ENCODE measurements around the gene ITGA1. TPM values are rescaled to one million over a fixed set of nuclear protein-coding genes. Genes with fewer than 3 reads are reported as not detected.
"Not testable (repeated sequence)": the region's sequence is repeated elsewhere in the genome, so short reads cannot be mapped to it uniquely, and the experiment has no call there.

Gene ITGA1
- total RNA-seq, 3 donors from 2014 or later = 2.1 to 6.3 (median 4.7) TPM

- ATAC-seq (no peak), DNase-seq (no peak)
- H3K27me3 Mint-ChIP-seq (ENCODE audit: low read depth) = no peaks in the 10 kb centered on the region
- no peaks in the 10 kb centered on the region for H3K9me3 Mint-ChIP-seq
- no peaks in the 10 kb centered on the region for H3K4me1 Mint-ChIP-seq (ENCODE audit: low read depth)
- no peaks in the 10 kb centered on the region for H3K36me3 Mint-ChIP-seq (ENCODE audit: insufficient read depth)
- H3K4me3 Mint-ChIP-seq = no peak overlapping the region
These were observed 76.7 kb downstream of the ITGA1 start for GRCh38 chr5:52864371-52864770.

- Mint-ChIP-seq H3K4me3 (no peak overlapping the region), H3K4me1 (ENCODE audit: low read depth) (no peaks in the 10 kb centered on the region), H3K9me3 (no peaks in the 10 kb centered on the region)
These were observed 77.2 kb downstream of the ITGA1 start for GRCh38 chr5:52864884-52865283.

GRCh38 chr5:52865991-52866390, 78.3 kb downstream of the ITGA1 start:
- not testable (repeated sequence) for ATAC-seq; H3K36me3 Mint-ChIP-seq (ENCODE audit: insufficient read depth); H3K27me3 Mint-ChIP-seq (ENCODE audit: low read depth); H3K4me1 Mint-ChIP-seq (ENCODE audit: low read depth); H3K4me3 Mint-ChIP-seq; DNase-seq; H3K9me3 Mint-ChIP-seq

More at GRCh38 chr5:52864884-52865283, 77.2 kb downstream of the ITGA1 start:
- no peaks in the 10 kb centered on the region for H3K27me3 Mint-ChIP-seq (ENCODE audit: low read depth)
- no peak for ATAC-seq
- DNase-seq = no peak
- H3K36me3 Mint-ChIP-seq (ENCODE audit: insufficient read depth) = no peaks in the 10 kb centered on the region

- DNase-seq = no peak
- no peak for ATAC-seq
- Mint-ChIP-seq H3K4me1 (ENCODE audit: low read depth) (no peaks in the 10 kb centered on the region), H3K36me3 (ENCODE audit: insufficient read depth) (no peaks in the 10 kb centered on the region), H3K27me3 (ENCODE audit: low read depth) (no peaks in the 10 kb centered on the region), H3K9me3 (no peaks in the 10 kb centered on the region), H3K4me3 (no peak overlapping the region)
These were observed 80.1 kb downstream of the ITGA1 start for GRCh38 chr5:52867809-52868208.

- Mint-ChIP-seq H3K36me3 (ENCODE audit: insufficient read depth) (no peaks in the 10 kb centered on the region), H3K27me3 (ENCODE audit: low read depth) (no peaks in the 10 kb centered on the region), H3K4me3 (no peak overlapping the region), H3K4me1 (ENCODE audit: low read depth) (no peaks in the 10 kb centered on the region), H3K9me3 (no peaks in the 10 kb centered on the region)
- DNase-seq (no peak), ATAC-seq (no peak)
These were observed 80.7 kb downstream of the ITGA1 start for GRCh38 chr5:52868417-52868816.

GRCh38 chr5:52869391-52869790, 81.7 kb downstream of the ITGA1 start:
- H3K4me3 Mint-ChIP-seq = no peak overlapping the region
- no peaks in the 10 kb centered on the region for H3K4me1 Mint-ChIP-seq (ENCODE audit: low read depth)
- DNase-seq = no peak
- H3K27me3 Mint-ChIP-seq (ENCODE audit: low read depth) = no peaks in the 10 kb centered on the region
- ATAC-seq = no peak
- H3K36me3 Mint-ChIP-seq (ENCODE audit: insufficient read depth) = no peaks in the 10 kb centered on the region
- H3K9me3 Mint-ChIP-seq = no peaks in the 10 kb centered on the region

GRCh38 chr5:52870448-52870847, 82.7 kb downstream of the ITGA1 start:
- no peak for DNase-seq
- H3K36me3 Mint-ChIP-seq (ENCODE audit: insufficient read depth) = peaks cover 1% of the 10 kb centered on the region

GRCh38 chr5:52875827-52876226, 88.1 kb downstream of the ITGA1 start:
- H3K9me3 Mint-ChIP-seq = no peaks in the 10 kb centered on the region
- H3K36me3 Mint-ChIP-seq (ENCODE audit: insufficient read depth) = peaks cover 8% of the 10 kb centered on the region
- peaks cover 3% of the 10 kb centered on the region for H3K27me3 Mint-ChIP-seq (ENCODE audit: low read depth)
- DNase-seq (no peak), ATAC-seq (no peak)
- H3K4me1 Mint-ChIP-seq (ENCODE audit: low read depth) = no peaks in the 10 kb centered on the region
- H3K4me3 Mint-ChIP-seq = no peak overlapping the region

More at GRCh38 chr5:52870448-52870847, 82.7 kb downstream of the ITGA1 start:
- Mint-ChIP-seq H3K4me1 (ENCODE audit: low read depth) (no peaks in the 10 kb centered on the region), H3K4me3 (no peak overlapping the region), H3K9me3 (no peaks in the 10 kb centered on the region), H3K27me3 (ENCODE audit: low read depth) (no peaks in the 10 kb centered on the region)
- no peak for ATAC-seq

GRCh38 chr5:52876456-52876855, 88.7 kb downstream of the ITGA1 start:
- H3K4me3 Mint-ChIP-seq = no peak overlapping the region

GRCh38 chr5:52878656-52879055, 90.9 kb downstream of the ITGA1 start:
- Mint-ChIP-seq H3K4me3 (no peak overlapping the region), H3K36me3 (ENCODE audit: insufficient read depth) (peaks cover 8% of the 10 kb centered on the region), H3K9me3 (no peaks in the 10 kb centered on the region), H3K27me3 (ENCODE audit: low read depth) (peaks cover 3% of the 10 kb centered on the region), H3K4me1 (ENCODE audit: low read depth) (no peaks in the 10 kb centered on the region)
- DNase-seq = no peak
- no peak for ATAC-seq

More at GRCh38 chr5:52876456-52876855, 88.7 kb downstream of the ITGA1 start:
- DNase-seq (no peak), ATAC-seq (no peak)
- Mint-ChIP-seq H3K9me3 (no peaks in the 10 kb centered on the region), H3K36me3 (ENCODE audit: insufficient read depth) (peaks cover 8% of the 10 kb centered on the region), H3K27me3 (ENCODE audit: low read depth) (peaks cover 3% of the 10 kb centered on the region), H3K4me1 (ENCODE audit: low read depth) (no peaks in the 10 kb centered on the region)

GRCh38 chr5:52880541-52880940, 92.8 kb downstream of the ITGA1 start:
- no peaks in the 10 kb centered on the region for H3K9me3 Mint-ChIP-seq
- ATAC-seq (no peak), DNase-seq (no peak)
- H3K36me3 Mint-ChIP-seq (ENCODE audit: insufficient read depth) = peaks cover 7% of the 10 kb centered on the region
- H3K27me3 Mint-ChIP-seq (ENCODE audit: low read depth) = peaks cover 3% of the 10 kb centered on the region
- no peaks in the 10 kb centered on the region for H3K4me1 Mint-ChIP-seq (ENCODE audit: low read depth)
- no peak overlapping the region for H3K4me3 Mint-ChIP-seq

- no peak for ATAC-seq
- Mint-ChIP-seq H3K4me1 (ENCODE audit: low read depth) (no peaks in the 10 kb centered on the region), H3K36me3 (ENCODE audit: insufficient read depth) (peaks cover 6% of the 10 kb centered on the region), H3K4me3 (no peak overlapping the region), H3K9me3 (no peaks in the 10 kb centered on the region), H3K27me3 (ENCODE audit: low read depth) (peaks cover 3% of the 10 kb centered on the region)
- DNase-seq = no peak
These were observed 93.8 kb downstream of the ITGA1 start for GRCh38 chr5:52881468-52881867.

GRCh38 chr5:52883110-52883509, 95.4 kb downstream of the ITGA1 start:
- no peaks in the 10 kb centered on the region for H3K27me3 Mint-ChIP-seq (ENCODE audit: low read depth)
- ATAC-seq (no peak), DNase-seq (no peak)
- H3K36me3 Mint-ChIP-seq (ENCODE audit: insufficient read depth) = peaks cover 8% of the 10 kb centered on the region
- H3K4me3 Mint-ChIP-seq = no peak overlapping the region
- no peaks in the 10 kb centered on the region for H3K4me1 Mint-ChIP-seq (ENCODE audit: low read depth)
- no peaks in the 10 kb centered on the region for H3K9me3 Mint-ChIP-seq

- ATAC-seq (no peak), DNase-seq (no peak)
- Mint-ChIP-seq H3K36me3 (ENCODE audit: insufficient read depth) (peaks cover 5% of the 10 kb centered on the region), H3K4me1 (ENCODE audit: low read depth) (no peaks in the 10 kb centered on the region), H3K4me3 (no peak overlapping the region), H3K27me3 (ENCODE audit: low read depth) (no peaks in the 10 kb centered on the region), H3K9me3 (no peaks in the 10 kb centered on the region)
These were observed 96.7 kb downstream of the ITGA1 start for GRCh38 chr5:52884453-52884852.

- DNase-seq (no peak), ATAC-seq (no peak)
- Mint-ChIP-seq H3K9me3 (no peaks in the 10 kb centered on the region), H3K36me3 (ENCODE audit: insufficient read depth) (peaks cover 5% of the 10 kb centered on the region), H3K27me3 (ENCODE audit: low read depth) (peaks cover under 1% of the 10 kb centered on the region), H3K4me1 (ENCODE audit: low read depth) (no peaks in the 10 kb centered on the region), H3K4me3 (no peak overlapping the region)
These were observed 97.9 kb downstream of the ITGA1 start for GRCh38 chr5:52885614-52886013.

- no peak for DNase-seq
- no peaks in the 10 kb centered on the region for H3K9me3 Mint-ChIP-seq
- peaks cover 4% of the 10 kb centered on the region for H3K27me3 Mint-ChIP-seq (ENCODE audit: low read depth)
- no peaks in the 10 kb centered on the region for H3K4me1 Mint-ChIP-seq (ENCODE audit: low read depth)
- H3K36me3 Mint-ChIP-seq (ENCODE audit: insufficient read depth) = peaks cover 5% of the 10 kb centered on the region
- no peak for ATAC-seq
- H3K4me3 Mint-ChIP-seq = no peak overlapping the region
These were observed 98.5 kb downstream of the ITGA1 start for GRCh38 chr5:52886206-52886605.
